Neuronal stem cell (in vitro differentiated cells): Measurements from ENCODE around the gene SND1.

Source experiments
- DNase-seq: peaks from one replicate; pipeline ENCODE4 v3.0.0-alpha.2; 2013; ENCODE audit warnings: low spot score
- H2AFZ ChIP-seq: one replicate; pipeline ENCODE4 v1.6.1; 2013; ENCODE audit warnings: mild to moderate bottlenecking, low read length, inconsistent platforms
- H2AK5ac ChIP-seq: 2 replicates; pipeline ENCODE4 v1.6.1; 2013; ENCODE audit warnings: low read depth, mild to moderate bottlenecking, inconsistent platforms, low read length, moderate library complexity, mixed read lengths
- H2BK120ac ChIP-seq: 2 replicates; pipeline ENCODE4 v1.6.1; 2013; ENCODE audit warnings: low read depth, mild to moderate bottlenecking, inconsistent platforms, low read length, moderate library complexity, mixed read lengths
- H2BK12ac ChIP-seq: one replicate; pipeline ENCODE4 v1.6.1; 2013; ENCODE audit warnings: low read length, inconsistent platforms
- H2BK15ac ChIP-seq: 2 replicates; pipeline ENCODE4 v1.6.1; 2013; ENCODE audit warnings: mild to moderate bottlenecking, low read length, inconsistent platforms, mixed read lengths
- H2BK5ac ChIP-seq: one replicate; pipeline ENCODE4 v1.6.1; 2013; ENCODE audit warnings: inconsistent platforms, mild to moderate bottlenecking, low read length, moderate library complexity
- H3K14ac ChIP-seq: one replicate; pipeline ENCODE4 v1.6.1; 2013; ENCODE audit warnings: low read length, inconsistent platforms
- H3K18ac ChIP-seq: 2 replicates; pipeline ENCODE4 v1.6.1; 2013; ENCODE audit warnings: low read length, inconsistent platforms
- H3K23ac ChIP-seq: 2 replicates; pipeline ENCODE4 v1.6.1; 2013; ENCODE audit warnings: low read depth, mild to moderate bottlenecking, mixed read lengths, low read length, inconsistent platforms; ENCODE audit not compliant: poor library complexity
- H3K27ac ChIP-seq: replicated peaks from 3 replicates; pipeline ENCODE4 v1.5.1; 2013; ENCODE audit warnings: low read length, inconsistent platforms
- H3K27me3 ChIP-seq, 3 experiments: 2 replicates each; pipeline ENCODE4 v1.6.1; 2013; ENCODE audit warnings: low read length in 3 of 3, mild to moderate bottlenecking in 2 of 3, inconsistent platforms in 1 of 3, low read depth in 1 of 3, mixed read lengths in 1 of 3, moderate library complexity in 1 of 3; ENCODE audit not compliant: control insufficient read depth in 3 of 3, insufficient read depth in 3 of 3
- H3K36me3 ChIP-seq, 2 donors: replicated peaks in 1 of 2; 2 replicates each; pipeline ENCODE4 v1.6.1; 2013; ENCODE audit warnings: low read length in 2 of 2; ENCODE audit not compliant: control insufficient read depth in 2 of 2, insufficient read depth in 2 of 2
- H3K4ac ChIP-seq: 2 replicates; pipeline ENCODE4 v1.6.1; 2013; ENCODE audit warnings: inconsistent platforms, mild to moderate bottlenecking, low read length, moderate library complexity
- H3K4me1 ChIP-seq, 2 donors: 1 replicate in 1 of 2; 2 replicates in 1 of 2; pipeline ENCODE4 v1.6.1; 2013; ENCODE audit warnings: low read length in 2 of 2, low read depth in 1 of 2; ENCODE audit not compliant: control insufficient read depth in 2 of 2, insufficient read depth in 1 of 2
- H3K4me2 ChIP-seq: one replicate; pipeline ENCODE4 v1.6.1; 2013; ENCODE audit warnings: mild to moderate bottlenecking, low read length, inconsistent platforms; ENCODE audit not compliant: insufficient read depth, poor library complexity, severe bottlenecking
- H3K4me3 ChIP-seq, 2 donors: 2 replicates each; pipeline ENCODE4 v1.5.1; 2013; ENCODE audit warnings: low read length in 2 of 2, mild to moderate bottlenecking in 2 of 2, inconsistent platforms in 1 of 2, moderate library complexity in 1 of 2
- H3K79me1 ChIP-seq: one replicate; pipeline ENCODE4 v1.6.1; 2013; ENCODE audit warnings: low read depth, mild to moderate bottlenecking, inconsistent platforms, low read length, moderate library complexity
- H3K9ac ChIP-seq: one replicate; pipeline ENCODE4 v1.6.1; 2013; ENCODE audit warnings: mild to moderate bottlenecking, low read depth, low read length, inconsistent platforms; ENCODE audit not compliant: poor library complexity
- H3K9me3 ChIP-seq, 2 donors: replicated peaks in 1 of 2; 2 replicates each; pipeline versions ENCODE3 to v1.6.1; 2013; ENCODE audit warnings: low read length in 2 of 2, mild to moderate bottlenecking in 2 of 2, inconsistent platforms in 1 of 2, low read depth in 1 of 2, mixed read lengths in 1 of 2, moderate library complexity in 1 of 2; ENCODE audit not compliant: control insufficient read depth in 2 of 2, insufficient read depth in 1 of 2
- H4K8ac ChIP-seq: one replicate; pipeline ENCODE4 v1.6.1; 2013; ENCODE audit warnings: low read depth, mild to moderate bottlenecking, inconsistent platforms, low read length, moderate library complexity
- H4K91ac ChIP-seq: one replicate; pipeline ENCODE4 v1.6.1; 2013; ENCODE audit warnings: low read length, low read depth, mild to moderate bottlenecking, inconsistent platforms; ENCODE audit not compliant: poor library complexity
- WGBS, 2 donors: extraction: QIAGEN DNeasy Blood & Tissue Kit; methylation state at CpG; one replicate each; pipeline ENCODE4 v1.1.7; 2013; ENCODE audit warnings: missing lambda C conversion rate in 2 of 2, mixed read lengths in 1 of 2; ENCODE audit not compliant: insufficient read length in 2 of 2, insufficient replicate concordance in 1 of 2; ENCODE audit errors: extremely low coverage in 2 of 2; 5-methylcytosine and 5-hydroxymethylcytosine counted together

Gene SND1

GRCh38 chr7:127886248-127886647 is 234.3 kb downstream of the SND1 start:
- Histone ChIP-seq H3K36me3 (peaks cover 0 to 35% of the 10 kb centered on the region in 2 donors), H3K27ac (no peak overlapping the region)
- WGBS, 2 donors, result no CpG with 5 or more reads among the region's 3 CpGs

GRCh38 chr7:127887096-127887495 is 235.1 kb downstream of the SND1 start:
- Histone ChIP-seq H2BK12ac (no peak overlapping the region), H2BK15ac (no peak overlapping the region), H3K4me3 (no peak overlapping the region), H3K36me3 (peaks cover 0 to 42% of the 10 kb centered on the region in 2 donors), H3K4me1 (peaks cover 0 to 16% of the 10 kb centered on the region in 2 donors), H3K9me3 (peaks cover 0 to 4% of the 10 kb centered on the region in 2 donors), H3K4me2 (no peak overlapping the region), H3K4ac (no peak overlapping the region), H3K27me3 (no peaks in the 10 kb centered on the region), H3K18ac (no peak overlapping the region), H4K8ac (no peak overlapping the region), H3K23ac (no peak overlapping the region), H3K27ac (no peak overlapping the region), H4K91ac (no peak overlapping the region), H3K79me1 (no peaks in the 10 kb centered on the region), H2AK5ac (no peak overlapping the region), H3K14ac (no peak overlapping the region), H2BK120ac (no peak overlapping the region), H2AFZ (no peak overlapping the region), H3K9ac (no peak overlapping the region), H2BK5ac (no peak overlapping the region)
- WGBS, 2 donors, result no CpG with 5 or more reads among the region's 6 CpGs
- DNase-seq, result no peak

More at GRCh38 chr7:127886248-127886647, 234.3 kb downstream of the SND1 start:
- Histone ChIP-seq H3K23ac (no peak overlapping the region), H2BK15ac (no peak overlapping the region), H2BK5ac (no peak overlapping the region), H4K91ac (no peak overlapping the region), H3K4me2 (no peak overlapping the region), H3K4me3 (no peak overlapping the region), H2BK12ac (no peak overlapping the region), H3K14ac (no peak overlapping the region), H2AK5ac (no peak overlapping the region), H2AFZ (no peak overlapping the region), H3K9ac (no peak overlapping the region), H3K79me1 (no peaks in the 10 kb centered on the region), H3K27me3 (no peaks in the 10 kb centered on the region), H3K18ac (no peak overlapping the region), H3K4me1 (peaks cover 0 to 16% of the 10 kb centered on the region in 2 donors), H3K4ac (no peak overlapping the region), H3K9me3 (no peaks in the 10 kb centered on the region), H2BK120ac (no peak overlapping the region), H4K8ac (no peak overlapping the region)
- no peak for DNase-seq

GRCh38 chr7:127887631-127888030 is 235.6 kb downstream of the SND1 start:
- Histone ChIP-seq H3K79me1 (no peaks in the 10 kb centered on the region), H3K27me3 (no peaks in the 10 kb centered on the region), H3K4me1 (peaks cover 0 to 16% of the 10 kb centered on the region in 2 donors), H4K91ac (no peak overlapping the region), H3K4me3 (no peak overlapping the region), H2BK120ac (no peak overlapping the region), H3K4ac (no peak overlapping the region), H2BK5ac (no peak overlapping the region), H2AFZ (no peak overlapping the region), H3K23ac (no peak overlapping the region), H4K8ac (no peak overlapping the region), H3K18ac (no peak overlapping the region), H3K4me2 (no peak overlapping the region), H2AK5ac (no peak overlapping the region), H3K9ac (no peak overlapping the region), H2BK15ac (no peak overlapping the region), H3K36me3 (peaks cover 0 to 47% of the 10 kb centered on the region in 2 donors), H3K14ac (no peak overlapping the region), H2BK12ac (no peak overlapping the region), H3K27ac (no peak overlapping the region), H3K9me3 (peaks cover 0 to 7% of the 10 kb centered on the region in 2 donors)
- WGBS, 2 donors, result no CpG with 5 or more reads among the region's 3 CpGs
- DNase-seq, result no peak

- WGBS, 2 donors, result no CpG with 5 or more reads among the region's 1 CpG
- Histone ChIP-seq H3K4me2 (no peak overlapping the region), H3K14ac (no peak overlapping the region), H2BK12ac (no peak overlapping the region), H2BK120ac (no peak overlapping the region), H4K8ac (no peak overlapping the region), H3K9me3 (peaks cover 0 to 11% of the 10 kb centered on the region in 2 donors), H2AK5ac (no peak overlapping the region), H3K79me1 (no peaks in the 10 kb centered on the region), H2BK5ac (no peak overlapping the region), H4K91ac (no peak overlapping the region), H3K4ac (no peak overlapping the region), H2BK15ac (no peak overlapping the region), H3K23ac (no peak overlapping the region), H2AFZ (no peak overlapping the region), H3K18ac (no peak overlapping the region), H3K36me3 (peaks cover 0 to 53% of the 10 kb centered on the region in 2 donors), H3K27ac (no peak overlapping the region), H3K9ac (no peak overlapping the region), H3K4me1 (peaks cover 0 to 16% of the 10 kb centered on the region in 2 donors), H3K27me3 (no peaks in the 10 kb centered on the region), H3K4me3 (no peak overlapping the region)
- no peak for DNase-seq
Measured at GRCh38 chr7:127888411-127888810, 236.4 kb downstream of the SND1 start.
